K562 (cell line): ENCODE measurements around the gene PRSS27. TPM values are rescaled to one million over a fixed set of nuclear protein-coding genes. Genes with fewer than 3 reads are reported as not detected.

Experiments
- ATAC-seq: fragments of 200-7000 bp; cut with Tn5 transposase; 3 replicates; pipeline ENCODE4 v1.9.1; 2020; ENCODE audit warnings: moderate library complexity
- BruUV-seq: library from RNA; stranded (reverse); fragments of 400-500 nt; replicated peaks from 2 replicates; lab custom pipeline; 2021; lab: Mats Ljungman, UMichigan
- CTCF ChIA-PET: fragments of 300-600 bp; formaldehyde crosslinking; extraction: SDS; loops from one replicate; lab custom pipeline; 2021; ENCODE audit warnings: low intra/inter-chr PET ratio; lab: Yijun Ruan, JAX
- POLR2A ChIA-PET: fragments of 300-600, 350-650 bp; sonication (Branson Sonifier 250); formaldehyde crosslinking; extraction: SDS; loops from one replicate; lab custom pipeline; 2021; ENCODE audit warnings: antibody characterized with exemption, inconsistent platforms; lab: Yijun Ruan, JAX
- DNase-seq, 4 experiments: peaks; one replicate each; pipeline versions ENCODE4 v3.0.0 to v3.0.0-alpha.2; 2011 to 2018; ENCODE audit warnings: low spot score in 3 of 4, mixed read lengths in 3 of 4; ENCODE audit errors: extremely low read depth in 1 of 4
- FAIRE-seq: peaks from 2 replicates; lab custom pipeline; 2011; peaks lifted over from hg19 to GRCh38; lab: Jason Lieb, UNC
- H2AFZ ChIP-seq: 2 replicates; pipeline ENCODE4 v1.6.0; 2011; ENCODE audit warnings: low read depth, low read length, control low read depth, inconsistent platforms
- H3K27ac ChIP-seq: fragments of 200-600 bp; 3 replicates; pipeline ENCODE4 v1.8.0; 2011; ENCODE audit warnings: low read depth, mild to moderate bottlenecking, control low read depth, inconsistent platforms, low read length, moderate library complexity, mixed read lengths; ENCODE audit errors: extremely low read depth
- H3K27me3 ChIP-seq, 2 experiments: fragments of 300-600 bp in 1 of 2; 2 replicates in 1 of 2; 3 replicates in 1 of 2; pipeline versions ENCODE4 v1.6.0 to v1.8.0; 2011; ENCODE audit warnings: inconsistent platforms in 2 of 2, low read length in 2 of 2, mild to moderate bottlenecking in 1 of 2, mixed read lengths in 1 of 2, moderate library complexity in 1 of 2; ENCODE audit not compliant: control insufficient read depth in 2 of 2, insufficient read depth in 2 of 2
- H3K36me3 ChIP-seq: fragments of 300-600 bp; 3 replicates; pipeline ENCODE4 v1.8.0; 2011; ENCODE audit warnings: mild to moderate bottlenecking, low read length, inconsistent platforms; ENCODE audit not compliant: control insufficient read depth, insufficient read depth
- H3K4me1 ChIP-seq, 2 experiments: fragments of 200-600 bp in 1 of 2; replicated peaks in 1 of 2; 2 replicates in 1 of 2; 3 replicates in 1 of 2; pipeline versions ENCODE4 v1.5.1 to v1.8.0; 2011; ENCODE audit warnings: inconsistent platforms in 2 of 2, low read length in 2 of 2, mild to moderate bottlenecking in 1 of 2, mixed read lengths in 1 of 2, moderate library complexity in 1 of 2; ENCODE audit not compliant: control insufficient read depth in 2 of 2, insufficient read depth in 2 of 2
- H3K4me2 ChIP-seq: 2 replicates; pipeline ENCODE4 v1.6.1; 2011; ENCODE audit warnings: low read length, control low read depth, inconsistent platforms, mixed read lengths; ENCODE audit not compliant: insufficient read depth
- H3K4me3 ChIP-seq: fragments of 200-600 bp; sonication (generic), shearing (Covaris generic); 2 replicates; pipeline ENCODE4 v1.5.1; 2016; ENCODE audit warnings: control low read depth, inconsistent platforms
- H3K79me2 ChIP-seq: fragments of 200-600 bp; 3 replicates; pipeline ENCODE4 v1.8.0; 2011; ENCODE audit warnings: low read length, inconsistent platforms; ENCODE audit not compliant: control insufficient read depth, insufficient read depth
- H3K9ac ChIP-seq, 2 experiments: 2 replicates each; pipeline versions ENCODE4 v1.6.0 to v1.6.1; 2011; ENCODE audit warnings: low read depth in 2 of 2, low read length in 2 of 2, control low read depth in 1 of 2, inconsistent platforms in 1 of 2, mild to moderate bottlenecking in 1 of 2, mixed read lengths in 1 of 2; ENCODE audit not compliant: insufficient read depth in 1 of 2
- H3K9me1 ChIP-seq: one replicate; pipeline ENCODE4 v1.6.0; 2011; ENCODE audit warnings: inconsistent platforms, mild to moderate bottlenecking, low read length, moderate library complexity; ENCODE audit not compliant: control insufficient read depth, insufficient read depth
- H3K9me3 ChIP-seq: replicated peaks from 2 replicates; pipeline ENCODE4 v1.5.1; 2011; ENCODE audit warnings: low read depth, low read length, inconsistent platforms; ENCODE audit not compliant: control insufficient read depth, insufficient read depth
- H4K20me1 ChIP-seq: replicated peaks from 2 replicates; pipeline ENCODE4 v1.6.1; 2011; ENCODE audit warnings: low read length, inconsistent platforms, mixed read lengths; ENCODE audit not compliant: control insufficient read depth, insufficient read depth
- CBFA2T3 ChIP-seq: fragments of 450-650 bp; IDR thresholded peaks from 2 replicates; pipeline ENCODE4 v1.6.1; 2017
- GTF2A2 ChIP-seq: IDR thresholded peaks from 2 replicates; pipeline ENCODE4 v1.6.1; 2016; ENCODE audit warnings: mild to moderate bottlenecking, missing genetic modification characterization, missing compliant biosample characterization
- HDAC2 ChIP-seq: fragments of 450-650 bp; IDR thresholded peaks from 2 replicates; pipeline ENCODE4 v1.6.1; 2016; ENCODE audit warnings: mild to moderate bottlenecking
- HDAC8 ChIP-seq: fragments of 450-650 bp; IDR thresholded peaks from 2 replicates; pipeline ENCODE4 v1.6.1; 2016; ENCODE audit warnings: mild to moderate bottlenecking, missing genetic modification characterization, moderate library complexity, missing compliant biosample characterization
- KHSRP ChIP-seq: fragments of 450-650 bp; IDR thresholded peaks from 2 replicates; pipeline ENCODE4 v1.6.1; 2017
- PPARD ChIP-seq: fragments of 250-450 bp; sonication (Bioruptor Pico); IDR thresholded peaks from 2 replicates; pipeline ENCODE4 v1.8.0; 2022; ENCODE audit warnings: inconsistent platforms, mild to moderate bottlenecking, moderate library complexity
- RAD51 ChIP-seq: fragments of 450-650 bp; IDR thresholded peaks from 2 replicates; pipeline ENCODE4 v1.7.1; 2016; ENCODE audit warnings: low read depth, mild to moderate bottlenecking, borderline replicate concordance
- SMARCA4 ChIP-seq: fragments of 450-650 bp; IDR thresholded peaks from 2 replicates; pipeline ENCODE4 v1.6.1; 2016
- SREBF1 ChIP-seq: fragments of 150-350 bp; IDR thresholded peaks from 2 replicates; pipeline ENCODE4 v1.6.1; 2014; ENCODE audit warnings: antibody characterized with exemption, low read depth, low read length, borderline replicate concordance
- SRSF1 ChIP-seq: fragments of 200-400 bp; formaldehyde crosslinking; IDR thresholded peaks from 2 replicates; pipeline ENCODE4 v1.6.1; 2017; ENCODE audit warnings: mild to moderate bottlenecking, low read depth, low read length, moderate library complexity
- ZFPM2 ChIP-seq: fragments of 250-450 bp; sonication (Bioruptor Pico); IDR thresholded peaks from 2 replicates; pipeline ENCODE4 v1.5.1; 2022; ENCODE audit warnings: mild to moderate bottlenecking
- ZKSCAN1 ChIP-seq: fragments of 150-350 bp; IDR thresholded peaks from 2 replicates; pipeline ENCODE4 v1.6.1; 2016; ENCODE audit warnings: low read depth, low read length
- ZNF695 ChIP-seq: fragments of 450-650 bp; formaldehyde crosslinking; IDR thresholded peaks from 2 replicates; pipeline ENCODE4 v1.4.0; 2020; ENCODE audit warnings: mild to moderate bottlenecking, moderate library complexity
- WGBS: fragments of 100-300 bp; shearing (Covaris generic); methylation state at CpG from one replicate; pipeline ENCODE4 v1.1.6; 2016; ENCODE audit warnings: low coverage, mixed read lengths; ENCODE audit not compliant: insufficient coverage; ENCODE audit errors: missing lambda C conversion rate; 5-methylcytosine and 5-hydroxymethylcytosine counted together
- in situ Hi-C: fragments of 300-500 bp; cut with MboI; formaldehyde crosslinking; loops from 4 replicates; pipeline ENCODE4 v1.15.0; 2018; ENCODE audit warnings: inconsistent platforms, mixed read lengths
- intact Hi-C: fragments of 100-400 bp; cut with micrococcal nuclease; formaldehyde crosslinking; loops from 2 replicates; pipeline ENCODE4 v1.14.2; 2022
- polyA plus RNA-seq, 8 experiments: library from polyadenylated mRNA; depleted of rRNA in 4 of 8; stranded (reverse) in 5 of 8; unstranded in 3 of 8; fragments of >200 nt; fragmentation: Nextera tagmentation in 2 of 8; fragmentation: Illumina TruSeq in 1 of 8; extraction: Ambion mirVana in 2 of 8; extraction: Trizol in 1 of 8; gene quantifications; 2 replicates each; pipeline versions ENCODE4 v1.2.1 to v1.2.3, GENCODE V29; 2011 to 2014; ENCODE audit warnings: inconsistent platforms in 1 of 8, missing spikeins in 1 of 8
- total RNA-seq, 7 experiments: library from RNA; depleted of rRNA in 6 of 7; stranded (reverse); fragments of >200 nt in 6 of 7; fragmentation: Illumina TruSeq in 2 of 7; extraction: Trizol in 2 of 7; gene quantifications; 2 replicates each; pipeline versions ENCODE4 v1.2.1 to v1.2.3, GENCODE V29; 2011 to 2021; ENCODE audit warnings: low replicate concordance in 1 of 7
- TF ChIP-seq, protein P1 (sequence below): fragments of 450-650 bp; formaldehyde crosslinking; IDR thresholded peaks from 2 replicates; pipeline ENCODE4 v1.4.0; 2020; ENCODE audit warnings: mild to moderate bottlenecking, moderate library complexity
- TF ChIP-seq, protein P2 (sequence below), 3 experiments: fragments of 200-800 bp in 1 of 3; sonication (Bioruptor generic) in 1 of 3; sonication (generic) in 1 of 3; formaldehyde crosslinking in 1 of 3; IDR thresholded peaks; 2 replicates each; pipeline versions ENCODE4 v1.6.1 to v1.8.0; 2016 to 2022; ENCODE audit warnings: mild to moderate bottlenecking in 2 of 3, missing compliant biosample characterization in 2 of 3, missing genetic modification characterization in 2 of 3, missing genetic modification reagents in 1 of 3

Gene PRSS27
- total and polyA plus RNA-seq, 9 of the 15 experiments (the other 6 are each of a cell fraction or from before 2014, with no cell fraction given): 0.09 to 0.20 (median 0.17) TPM; not detected in 5

DNA sequence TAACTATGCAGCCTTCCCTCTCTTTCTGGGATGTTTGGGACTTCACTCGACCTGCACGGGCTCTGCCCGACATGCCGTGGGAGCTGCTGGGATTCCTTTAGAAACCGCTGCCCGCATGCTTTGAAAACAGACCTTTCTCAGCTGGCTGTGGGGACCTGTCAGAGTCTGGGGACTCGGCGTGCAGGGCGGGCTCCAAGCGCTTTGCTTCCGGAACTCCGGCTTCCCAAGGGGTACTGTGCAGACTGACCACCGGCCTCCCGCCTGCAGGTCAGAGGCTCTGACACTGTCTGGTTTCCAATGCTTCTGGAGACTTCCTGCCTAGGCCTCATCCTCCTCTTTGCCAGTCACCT is 11.8 kb downstream of the PRSS27 start:
- DNase-seq (no peak), FAIRE-seq (no peak), ATAC-seq (no peak)
- in situ Hi-C loops (no loop called here), intact Hi-C loops (no loop called here)
- Histone ChIP-seq H3K4me3 (no peak overlapping the region), H3K4me2 (no peak overlapping the region), H4K20me1 (no peaks in the 10 kb centered on the region; the same call in 1 of the 2 replicates), H2AFZ (no peak overlapping the region), H3K27me3 (peaks cover 2 to 16% of the 10 kb centered on the region in 2 experiments; a peak in 3 of 5 replicates), H3K9ac (no peak overlapping the region), H3K27ac (no peak overlapping the region), H3K9me3 (no peaks in the 10 kb centered on the region), H3K79me2 (no peaks in the 10 kb centered on the region), H3K4me1 (peaks cover 0 to 54% of the 10 kb centered on the region in 2 experiments; a peak in 2 of 5 replicates), H3K36me3 (peaks cover 42% of the 10 kb centered on the region; the same call in 1 of the 3 replicates)
- 90% methylated on average over 14 of the region's 14 CpGs for WGBS
- BruUV-seq: no TSS peak
- ChIA-PET CTCF (no interaction called here), POLR2A (interaction anchor here (1.2 kb wide), 1 partner anchor 9 kb away, joined by 7 read pairs; no protein-coding TSS in a partner anchor)
- TF ChIP-seq KHSRP (no peak), GTF2A2 (no peak), RAD51 (no peak), SMARCA4 (no peak), CBFA2T3 (no peak), PPARD (no peak), ZFPM2 (CRISPR knock-in tag) (no peak), ZKSCAN1 (no peak), HDAC8 (tag) (no peak), HDAC2 (no peak), SREBF1 (no peak), ZNF695 (CRISPR knock-in tag) (no peak), SRSF1 (no peak)
- TF ChIP-seq, protein P1, sequence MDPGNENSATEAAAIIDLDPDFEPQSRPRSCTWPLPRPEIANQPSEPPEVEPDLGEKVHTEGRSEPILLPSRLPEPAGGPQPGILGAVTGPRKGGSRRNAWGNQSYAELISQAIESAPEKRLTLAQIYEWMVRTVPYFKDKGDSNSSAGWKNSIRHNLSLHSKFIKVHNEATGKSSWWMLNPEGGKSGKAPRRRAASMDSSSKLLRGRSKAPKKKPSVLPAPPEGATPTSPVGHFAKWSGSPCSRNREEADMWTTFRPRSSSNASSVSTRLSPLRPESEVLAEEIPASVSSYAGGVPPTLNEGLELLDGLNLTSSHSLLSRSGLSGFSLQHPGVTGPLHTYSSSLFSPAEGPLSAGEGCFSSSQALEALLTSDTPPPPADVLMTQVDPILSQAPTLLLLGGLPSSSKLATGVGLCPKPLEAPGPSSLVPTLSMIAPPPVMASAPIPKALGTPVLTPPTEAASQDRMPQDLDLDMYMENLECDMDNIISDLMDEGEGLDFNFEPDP: no peak
- TF ChIP-seq, protein P2, sequence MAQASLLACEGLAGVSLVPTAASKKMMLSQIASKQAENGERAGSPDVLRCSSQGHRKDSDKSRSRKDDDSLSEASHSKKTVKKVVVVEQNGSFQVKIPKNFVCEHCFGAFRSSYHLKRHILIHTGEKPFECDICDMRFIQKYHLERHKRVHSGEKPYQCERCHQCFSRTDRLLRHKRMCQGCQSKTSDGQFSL (CRISPR knock-in tag; IDR thresholded peaks at IDR 0.05): no peak
- TF ChIP-seq, protein P2 (tag; IDR thresholded peaks at IDR 0.05): no peak
- TF ChIP-seq, all 486 proteins: peak for 0
- H3K9me1 ChIP-seq: peaks cover 2% of the 10 kb centered on the region
